Activated T-cell treated with anti-CD3 and anti-CD28 coated beads, Interleukin-2, amount 50 U/mL, for 72 hours (primary cell): ENCODE results near the gene TEAD1. TPM values are rescaled to one million over a fixed set of nuclear protein-coding genes. Genes with fewer than 3 reads are reported as not detected.
"Not testable (repeated sequence)": the region's sequence is repeated elsewhere in the genome, so short reads cannot be mapped to it uniquely, and the experiment has no call there.

ENCODE experiments used
- ATAC-seq, 2 donors: fragments of 150-1000 bp; cut with Tn5 transposase; replicated peaks in 1 of 2; 2 replicates each; pipeline ENCODE4 v1.10.0; 2021; ENCODE audit warnings: moderate library complexity in 2 of 2, mild to moderate bottlenecking in 1 of 2
- DNase-seq, 2 donors: peaks; one replicate each; pipeline ENCODE4 v3.0.0; 2021 to 2022; ENCODE audit warnings: mixed read lengths in 1 of 2
- H3K27ac Mint-ChIP-seq: one replicate; pipeline ENCODE4 v1.8.0; 2022; ENCODE audit warnings: mild to moderate bottlenecking, moderate library complexity, mixed read lengths
- H3K27me3 Mint-ChIP-seq: one replicate; pipeline ENCODE4 v1.8.0; 2022; ENCODE audit warnings: low read depth, mixed read lengths
- H3K36me3 Mint-ChIP-seq, 2 donors: one replicate each; pipeline ENCODE4 v1.8.0; 2022; ENCODE audit warnings: mixed read lengths in 2 of 2, mild to moderate bottlenecking in 1 of 2; ENCODE audit not compliant: insufficient read depth in 2 of 2
- H3K4me1 Mint-ChIP-seq: one replicate; pipeline ENCODE4 v1.8.0; 2022; ENCODE audit warnings: low read depth, mixed read lengths
- H3K4me3 Mint-ChIP-seq, 2 donors: one replicate each; pipeline ENCODE4 v1.8.0; 2022; ENCODE audit warnings: mild to moderate bottlenecking in 2 of 2, mixed read lengths in 2 of 2, moderate library complexity in 2 of 2
- H3K9me3 Mint-ChIP-seq, 2 donors: one replicate each; pipeline ENCODE4 v1.8.0; 2022; ENCODE audit warnings: mixed read lengths in 2 of 2
- total RNA-seq, 2 donors: library from RNA; stranded (reverse); gene quantifications; one replicate each; pipeline ENCODE4 v1.2.3, GENCODE V29; 2022

TEAD1 gene
- total RNA-seq, 2 donors from 2014 or later, result 0.31 to 0.35 TPM

GRCh38 chr11:12868315-12869073, 194.3 kb downstream of the TEAD1 start:
- Mint-ChIP-seq H3K36me3 (peaks cover 0 to 1% of the 10 kb centered on the region in 2 donors), H3K9me3 (no peaks in the 10 kb centered on the region), H3K4me3 (no peak overlapping the region), H3K27ac (no peak overlapping the region), H3K4me1 (peaks cover 4% of the 10 kb centered on the region), H3K27me3 (peaks cover 32% of the 10 kb centered on the region)
- ATAC-seq (no peak), DNase-seq (no peak)

- ATAC-seq (no peak), DNase-seq (no peak)
- Mint-ChIP-seq H3K27me3 (peaks cover 19% of the 10 kb centered on the region), H3K36me3 (no peaks in the 10 kb centered on the region), H3K4me3 (no peak overlapping the region), H3K9me3 (no peaks in the 10 kb centered on the region), H3K4me1 (no peaks in the 10 kb centered on the region), H3K27ac (no peak overlapping the region)
These were observed 197.0 kb downstream of the TEAD1 start for GRCh38 chr11:12871241-12871640.

DNA sequence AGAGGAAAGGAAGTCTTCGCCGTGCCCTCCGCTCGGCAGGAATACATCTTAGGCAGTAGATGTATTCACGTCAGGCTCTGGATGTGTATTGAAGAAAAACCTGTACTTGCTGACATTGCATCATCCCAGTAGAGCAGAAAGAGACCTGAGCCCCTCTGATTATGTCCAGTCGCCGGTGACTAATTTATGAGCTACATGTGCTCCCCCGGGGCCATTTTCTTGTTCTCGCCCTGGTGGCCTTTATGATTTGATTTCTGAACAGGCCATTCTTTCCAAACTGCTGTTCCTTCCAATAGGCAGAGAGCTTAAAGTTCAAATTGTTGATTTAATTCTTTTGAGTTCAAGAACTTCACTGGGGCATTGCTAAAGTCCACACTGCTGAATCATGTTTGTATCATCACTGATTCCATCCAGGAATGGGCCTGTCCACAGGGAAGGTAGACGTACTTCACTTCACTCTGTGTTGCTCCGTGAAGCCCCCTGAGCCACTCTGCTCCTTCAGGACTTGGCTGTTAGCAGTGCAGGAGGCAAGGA, 197.6 kb downstream of the TEAD1 start:
- H3K27ac Mint-ChIP-seq, result no peak overlapping the region
- no peaks in the 10 kb centered on the region for H3K4me1 Mint-ChIP-seq
- no peaks in the 10 kb centered on the region for H3K36me3 Mint-ChIP-seq

GRCh38 chr11:12876340-12876739, 202.1 kb downstream of the TEAD1 start:
- Mint-ChIP-seq H3K9me3 (no peaks in the 10 kb centered on the region), H3K36me3 (no peaks in the 10 kb centered on the region), H3K4me3 (no peak overlapping the region)

More for the DNA sequence above, 197.6 kb downstream of the TEAD1 start:
- no peak for DNase-seq
- no peak overlapping the region for H3K4me3 Mint-ChIP-seq
- H3K27me3 Mint-ChIP-seq, result peaks cover 13% of the 10 kb centered on the region
- no peaks in the 10 kb centered on the region for H3K9me3 Mint-ChIP-seq
- ATAC-seq, result no peak

DNA sequence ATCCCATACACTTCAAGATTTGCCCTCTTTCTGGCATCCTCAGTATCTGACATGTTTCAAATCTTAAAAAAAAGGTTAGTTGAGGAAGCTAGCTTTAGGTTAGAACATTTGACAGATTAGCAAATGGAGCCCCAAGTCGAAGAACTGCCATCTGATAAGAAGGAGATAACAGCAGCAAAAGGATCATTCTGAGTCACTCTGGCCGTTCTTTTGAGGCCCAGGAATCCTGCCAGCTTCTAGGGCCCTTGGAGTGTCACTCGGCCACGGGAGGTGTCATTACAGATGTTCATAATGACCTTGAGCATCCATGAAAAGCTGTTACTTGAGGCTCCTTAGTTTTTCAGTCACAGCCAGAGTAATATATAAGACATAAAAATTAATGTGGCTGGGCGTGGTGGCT, 202.8 kb downstream of the TEAD1 start:
- ATAC-seq (no peak), DNase-seq (no peak)
- Mint-ChIP-seq H3K4me3 (no peak overlapping the region), H3K36me3 (no peaks in the 10 kb centered on the region), H3K27ac (no peak overlapping the region), H3K27me3 (peaks cover 21% of the 10 kb centered on the region), H3K4me1 (no peaks in the 10 kb centered on the region), H3K9me3 (no peaks in the 10 kb centered on the region)

More at GRCh38 chr11:12876340-12876739, 202.1 kb downstream of the TEAD1 start:
- H3K27me3 Mint-ChIP-seq, result peaks cover 21% of the 10 kb centered on the region
- ATAC-seq (no peak), DNase-seq (no peak)
- H3K27ac Mint-ChIP-seq, result no peak overlapping the region
- no peaks in the 10 kb centered on the region for H3K4me1 Mint-ChIP-seq

DNA sequence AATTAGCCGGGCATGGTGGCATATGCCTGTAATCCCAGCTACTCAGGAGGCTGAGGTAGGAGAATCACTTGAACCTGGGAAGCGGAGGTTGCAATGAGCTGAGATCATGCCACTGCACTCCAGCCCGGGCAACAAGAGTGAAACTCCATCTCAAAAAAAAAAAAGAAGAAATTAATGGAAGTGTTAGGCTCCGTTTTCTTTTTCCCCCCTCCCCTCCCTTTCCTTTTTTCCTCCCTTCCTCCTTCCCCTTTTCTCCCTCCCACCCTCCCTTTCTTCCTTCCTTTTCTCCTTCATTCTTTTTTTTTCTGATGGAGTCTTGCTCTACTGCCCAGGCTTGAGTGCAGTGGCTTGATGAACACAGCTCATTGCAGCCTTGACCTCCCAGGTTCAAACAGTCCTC, 203.3 kb downstream of the TEAD1 start:
- not testable (repeated sequence) for H3K4me1 Mint-ChIP-seq, DNase-seq, H3K4me3 Mint-ChIP-seq, H3K36me3 Mint-ChIP-seq, H3K27ac Mint-ChIP-seq, ATAC-seq, H3K9me3 Mint-ChIP-seq
- H3K27me3 Mint-ChIP-seq, result peaks cover 21% of the 10 kb centered on the region

DNA sequence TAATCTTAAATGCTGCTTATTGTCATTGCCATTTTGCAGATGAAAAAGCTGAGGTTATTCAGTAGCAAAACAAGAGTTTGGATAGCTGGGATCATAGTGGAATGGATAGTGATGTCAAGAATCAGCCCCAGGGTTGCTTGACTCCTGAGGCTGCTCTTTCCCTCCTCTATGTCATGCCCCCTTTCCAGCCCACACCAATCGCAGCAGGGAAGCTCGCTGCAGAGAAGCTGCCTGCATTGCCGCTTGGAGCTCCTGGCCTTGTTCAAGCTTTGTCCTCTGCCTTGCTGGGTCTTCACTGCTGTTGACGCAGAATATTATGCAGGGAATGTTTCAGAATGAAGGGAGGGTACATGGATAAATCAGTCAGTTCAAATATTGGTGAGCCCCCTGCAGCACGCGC, 206.1 kb downstream of the TEAD1 start:
- ATAC-seq, result no peak
- no peaks in the 10 kb centered on the region for H3K36me3 Mint-ChIP-seq
- no peak for DNase-seq
- H3K27ac Mint-ChIP-seq, result no peak overlapping the region
- H3K4me1 Mint-ChIP-seq, result no peaks in the 10 kb centered on the region
- no peaks in the 10 kb centered on the region for H3K9me3 Mint-ChIP-seq
- no peak overlapping the region for H3K4me3 Mint-ChIP-seq
- H3K27me3 Mint-ChIP-seq, result peaks cover 9% of the 10 kb centered on the region

- Mint-ChIP-seq H3K27me3 (peaks cover 9% of the 10 kb centered on the region), H3K4me3 (no peak overlapping the region), H3K27ac (no peak overlapping the region), H3K36me3 (no peaks in the 10 kb centered on the region), H3K9me3 (no peaks in the 10 kb centered on the region), H3K4me1 (no peaks in the 10 kb centered on the region)
- DNase-seq, result no peak
- ATAC-seq, result no peak
These were observed 208.4 kb downstream of the TEAD1 start for GRCh38 chr11:12882670-12883069.

DNA sequence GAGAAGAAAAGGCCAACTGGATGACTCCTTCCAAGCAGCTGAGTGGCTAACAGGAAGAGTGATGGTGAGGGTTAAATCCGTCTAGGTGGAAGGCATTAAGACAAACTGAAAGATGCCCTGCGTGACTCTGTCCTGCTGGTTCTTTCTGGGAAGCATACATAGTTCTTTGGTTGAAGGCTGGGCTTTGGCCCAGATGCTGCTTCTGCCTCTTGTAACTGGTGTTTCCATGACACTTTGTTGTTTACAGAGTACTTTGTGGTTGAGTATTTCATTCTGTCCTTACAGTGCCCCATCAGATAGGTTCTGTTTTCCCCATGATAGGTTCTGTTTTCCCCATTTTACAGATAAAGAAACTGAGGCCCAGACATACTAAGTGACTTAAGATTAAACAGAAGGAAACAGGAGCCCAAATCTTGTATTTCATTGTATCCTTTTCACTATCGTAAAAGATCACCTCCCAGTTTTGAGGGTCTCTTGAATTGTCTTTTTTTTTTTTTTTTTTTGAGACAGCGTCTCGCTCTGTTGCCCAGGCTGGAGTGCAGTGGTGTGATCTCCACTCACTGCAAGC, 210.6 kb downstream of the TEAD1 start:
- no peaks in the 10 kb centered on the region for H3K9me3 Mint-ChIP-seq
- peaks cover 19% of the 10 kb centered on the region for H3K27me3 Mint-ChIP-seq
- no peaks in the 10 kb centered on the region for H3K36me3 Mint-ChIP-seq
- H3K27ac Mint-ChIP-seq, result no peak overlapping the region
- no peak overlapping the region for H3K4me3 Mint-ChIP-seq
- no peaks in the 10 kb centered on the region for H3K4me1 Mint-ChIP-seq
- DNase-seq (no peak), ATAC-seq (no peak)

- no peak overlapping the region for H3K4me3 Mint-ChIP-seq
- no peak overlapping the region for H3K27ac Mint-ChIP-seq
- H3K27me3 Mint-ChIP-seq, result peaks cover 14% of the 10 kb centered on the region
- DNase-seq, result no peak
- H3K36me3 Mint-ChIP-seq, result no peaks in the 10 kb centered on the region
- H3K4me1 Mint-ChIP-seq, result no peaks in the 10 kb centered on the region
- H3K9me3 Mint-ChIP-seq, result no peaks in the 10 kb centered on the region
- no peak for ATAC-seq
These were observed 211.6 kb downstream of the TEAD1 start for GRCh38 chr11:12885717-12886239.

DNA sequence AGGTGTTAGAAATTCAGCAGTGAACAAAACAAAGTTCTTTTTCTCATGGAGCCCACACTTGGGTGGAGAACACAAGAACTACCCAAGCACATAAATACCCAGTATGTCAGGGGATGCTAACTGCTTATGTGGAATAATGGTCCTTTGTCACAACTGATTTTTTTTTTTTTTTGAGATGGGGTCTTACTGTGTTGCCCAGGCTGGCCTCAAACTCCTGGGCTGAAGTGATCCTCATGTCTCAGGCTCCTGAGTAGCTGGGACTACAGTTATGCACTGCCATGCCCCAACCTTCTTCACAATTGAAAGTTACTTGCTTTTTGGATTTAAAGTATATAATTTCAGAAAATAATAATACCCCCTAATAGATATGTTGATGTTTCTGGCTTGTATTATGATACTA, 212.3 kb downstream of the TEAD1 start:
- H3K4me1 Mint-ChIP-seq, result no peaks in the 10 kb centered on the region
- H3K9me3 Mint-ChIP-seq, result no peaks in the 10 kb centered on the region
- H3K4me3 Mint-ChIP-seq, result no peak overlapping the region
- no peak overlapping the region for H3K27ac Mint-ChIP-seq
- DNase-seq (no peak), ATAC-seq (no peak)
- H3K36me3 Mint-ChIP-seq, result no peaks in the 10 kb centered on the region
- H3K27me3 Mint-ChIP-seq, result peaks cover 16% of the 10 kb centered on the region

DNA sequence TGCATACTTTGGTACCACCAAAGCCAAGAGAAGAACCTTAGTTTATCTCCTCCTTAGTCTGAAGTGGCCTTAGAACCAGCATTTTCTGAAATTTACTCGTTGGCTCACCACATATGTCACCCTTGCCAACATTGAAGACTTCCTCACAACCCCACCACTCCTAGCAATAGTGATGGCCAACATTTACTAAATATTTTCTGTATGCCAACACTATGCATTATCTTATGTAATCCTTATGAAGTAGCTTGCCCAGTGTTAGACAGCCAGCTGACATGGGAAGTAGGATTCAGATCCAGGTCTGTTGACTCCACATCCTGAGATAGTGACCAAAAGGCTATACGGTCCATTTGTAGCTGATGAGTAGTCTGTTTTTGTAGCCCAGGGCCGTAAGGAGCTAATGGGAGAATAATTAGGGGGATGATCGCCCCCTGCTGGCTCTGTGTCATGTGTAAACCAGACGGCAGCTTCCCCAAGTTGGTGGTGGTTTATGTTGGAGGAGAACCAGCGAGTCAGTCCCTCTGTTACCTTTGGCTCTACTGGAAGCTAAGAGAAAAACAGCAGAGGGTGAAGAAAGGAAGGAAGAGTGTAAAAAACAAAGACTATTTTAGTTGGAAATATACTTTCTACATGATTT, 214.4 kb downstream of the TEAD1 start:
- Mint-ChIP-seq H3K9me3 (no peaks in the 10 kb centered on the region), H3K27ac (no peak overlapping the region), H3K4me1 (no peaks in the 10 kb centered on the region), H3K27me3 (peaks cover 17% of the 10 kb centered on the region), H3K4me3 (no peak overlapping the region), H3K36me3 (no peaks in the 10 kb centered on the region)
- ATAC-seq (peak; percentile 53 to 57), DNase-seq (peak; percentile 62 to 68)

- ATAC-seq, result no peak
- H3K27me3 Mint-ChIP-seq, result peaks cover 20% of the 10 kb centered on the region
- H3K4me1 Mint-ChIP-seq, result no peaks in the 10 kb centered on the region
- H3K9me3 Mint-ChIP-seq, result no peaks in the 10 kb centered on the region
- DNase-seq, result no peak
- H3K36me3 Mint-ChIP-seq, result no peaks in the 10 kb centered on the region
- H3K27ac Mint-ChIP-seq, result no peak overlapping the region
- no peak overlapping the region for H3K4me3 Mint-ChIP-seq
These were observed 215.0 kb downstream of the TEAD1 start for GRCh38 chr11:12889243-12889642.
